ENCODE data around the gene DAPK1. TPM values are rescaled to one million over a fixed set of nuclear protein-coding genes. Genes with fewer than 3 reads are reported as not detected.

Gene DAPK1
- total and polyA plus RNA-seq, 2 donors (not counting 3 experiments of a cell fraction or from before 2014, with no cell fraction given), result 58.9 to 119 TPM

DNA sequence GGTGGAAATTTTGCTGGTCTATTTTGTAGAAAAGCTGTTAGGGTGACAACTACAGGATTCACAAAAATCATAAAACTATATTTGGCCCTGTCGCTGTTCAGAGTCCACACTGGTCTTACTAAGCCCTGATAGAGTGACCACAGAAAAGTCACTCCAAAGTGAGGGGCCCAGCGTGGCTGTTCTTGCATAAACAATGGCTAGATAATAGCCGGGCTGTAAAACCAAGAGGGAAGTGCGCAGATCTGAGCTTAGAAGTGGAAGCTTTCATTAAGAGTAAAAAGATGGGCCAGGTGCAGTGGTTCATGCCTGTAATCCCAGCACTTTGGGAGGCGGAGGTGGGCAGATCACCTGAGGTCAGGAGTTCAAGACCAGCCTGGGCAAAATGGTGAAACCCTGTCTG is 212.8 kb downstream of the DAPK1 start:
- DNase-seq (ENCODE audit: low read depth, low spot score) (no peak), FAIRE-seq (no peak)
- Histone ChIP-seq H3K4me3 (replicated peaks in 1 of 3; ENCODE audit: insufficient read depth in 1 of 3, low read depth in 1 of 3, low read length in 3 of 3) (no peak overlapping the region), H3K9me3 (replicated peaks; ENCODE audit: control insufficient read depth, insufficient read depth, low read length) (no peaks in the 10 kb centered on the region), H3K27me3 (ENCODE audit: control insufficient read depth in 2 of 2, insufficient read depth in 2 of 2, low read length in 2 of 2) (no peaks in the 10 kb centered on the region), H2AFZ (ENCODE audit: low read depth, low read length) (no peak overlapping the region), H4K20me1 (replicated peaks; ENCODE audit: control insufficient read depth, extremely low read depth, insufficient read depth, low read length) (no peaks in the 10 kb centered on the region), H3K36me3 (ENCODE audit: control insufficient read depth in 2 of 2, extremely low read depth in 1 of 2, insufficient read depth in 2 of 2, low read length in 2 of 2) (peaks cover 2 to 26% of the 10 kb centered on the region in 2 experiments), H3K27ac (ENCODE audit: insufficient read depth, low read depth, low read length) (no peak overlapping the region), H3K79me2 (ENCODE audit: control insufficient read depth, insufficient read depth, low read length) (no peaks in the 10 kb centered on the region), H3K9ac (replicated peaks; ENCODE audit: extremely low read depth, insufficient read depth, low read length) (no peak overlapping the region), H3K4me2 (ENCODE audit: insufficient read depth, low read length) (no peak overlapping the region), H3K9me1 (replicated peaks; ENCODE audit: control insufficient read depth, extremely low read depth, insufficient read depth, low read length) (no peaks in the 10 kb centered on the region), H3K4me1 (ENCODE audit: control insufficient read depth, extremely low read depth, insufficient read depth, low read length) (peaks cover 29% of the 10 kb centered on the region)
- dilution Hi-C loops (cut with MboI; ENCODE audit: extremely low pct_ligation_motif_present, low sequenced_read_pairs) (no loop called here), intact Hi-C loops (cut with micrococcal nuclease) (loop anchor here (5.0 to 10.0 kb wide), 2 partner anchors 198 to 674 kb away; partner anchors contain the start of gene SPIN1)
- no peak for TF ChIP-seq JUN (IDR thresholded peaks at IDR 0.05; ENCODE audit: borderline replicate concordance, insufficient read depth, insufficient read length, low read depth)
- ChIA-PET POLR2A (no interaction called here), CTCF (interaction anchor here (2.0 to 3.1 kb wide), 3 partner anchors 13 to 102 kb away, joined by 6 to 22 read pairs (median 7); no protein-coding TSS in a partner anchor)
- no TSS peak for BruUV-seq (replicated peaks)

DNA sequence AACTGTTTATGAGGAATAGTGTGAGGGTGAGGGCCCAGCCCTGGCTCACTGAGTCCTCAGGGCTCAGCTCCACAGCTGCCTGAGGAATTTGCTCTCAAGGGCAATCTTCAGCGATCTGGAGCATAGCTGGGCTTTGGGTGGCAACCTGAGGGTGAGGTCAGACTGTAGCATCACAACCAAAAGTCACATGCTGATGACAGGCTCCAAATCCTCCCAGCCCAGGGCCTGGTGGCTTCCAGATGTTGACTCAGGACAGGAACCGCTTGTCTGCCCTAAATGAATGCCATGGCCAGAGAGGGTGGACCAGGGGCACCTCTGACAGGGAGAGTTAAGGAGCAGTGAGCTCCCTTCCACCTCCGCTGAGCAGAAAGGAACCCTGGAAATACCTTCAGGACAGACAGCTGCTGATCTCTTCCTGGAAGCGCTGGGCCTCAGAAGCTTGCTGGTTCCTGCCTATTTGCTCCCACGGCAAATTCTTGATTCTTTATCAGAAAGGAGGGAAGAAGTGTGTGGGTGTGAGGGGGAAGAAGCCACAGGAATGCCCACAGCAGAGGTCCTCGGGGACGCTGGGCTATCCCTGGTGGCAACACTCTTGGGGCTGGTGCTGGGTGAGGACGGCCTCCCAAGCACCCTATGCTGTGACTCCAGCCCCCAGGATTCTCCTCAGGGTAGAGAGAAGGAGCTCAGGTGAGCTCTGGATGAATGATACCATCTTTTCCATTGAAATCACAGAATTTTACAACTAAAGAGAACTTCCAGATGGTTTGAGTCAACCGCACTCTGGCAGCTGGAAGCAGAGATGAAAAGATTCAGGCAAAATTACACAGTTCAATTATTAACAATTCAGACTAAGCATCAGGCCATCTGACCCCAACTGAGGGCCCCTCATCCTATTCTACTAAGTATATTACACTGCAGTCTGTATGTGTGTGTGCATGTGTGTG is 214.5 kb downstream of the DAPK1 start:
- H3K9ac ChIP-seq (replicated peaks; ENCODE audit: extremely low read depth, insufficient read depth, low read length), result no peak overlapping the region
- H4K20me1 ChIP-seq (replicated peaks; ENCODE audit: control insufficient read depth, extremely low read depth, insufficient read depth, low read length), result no peaks in the 10 kb centered on the region
- TF ChIP-seq, protein P1, sequence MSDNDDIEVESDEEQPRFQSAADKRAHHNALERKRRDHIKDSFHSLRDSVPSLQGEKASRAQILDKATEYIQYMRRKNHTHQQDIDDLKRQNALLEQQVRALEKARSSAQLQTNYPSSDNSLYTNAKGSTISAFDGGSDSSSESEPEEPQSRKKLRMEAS (IDR thresholded peaks at IDR 0.05; ENCODE audit: insufficient read depth, insufficient read length), result no peak
- TF ChIP-seq POLR2A (IDR thresholded peaks at IDR 0.05; ENCODE audit: low read depth, low read length) (no peak), GATA2 (IDR thresholded peaks at IDR 0.05; ENCODE audit: insufficient read depth, insufficient read length, low read depth, low read length) (no peak), MYC (IDR thresholded peaks at IDR 0.05; ENCODE audit: low read depth, low read length) (no peak), EZH2 (IDR thresholded peaks at IDR 0.05; ENCODE audit: borderline replicate concordance, low read depth, low read length, severe bottlenecking) (no peak), FOS (IDR thresholded peaks at IDR 0.05; ENCODE audit: borderline replicate concordance, insufficient read depth, low read length) (no peak)
- H3K27me3 ChIP-seq (ENCODE audit: control insufficient read depth in 2 of 2, insufficient read depth in 2 of 2, low read length in 2 of 2), result no peaks in the 10 kb centered on the region
- no peaks in the 10 kb centered on the region for H3K9me1 ChIP-seq (replicated peaks; ENCODE audit: control insufficient read depth, extremely low read depth, insufficient read depth, low read length)
- CTCF ChIA-PET, result interaction anchor here (0.7 to 3.1 kb wide), 4 partner anchors 11 to 35 kb away, joined by 3 to 22 read pairs (median 5); partner anchors contain the start of gene CTSL
- POLR2A ChIA-PET, result no interaction called here
- dilution Hi-C loops (cut with MboI; ENCODE audit: extremely low pct_ligation_motif_present, low sequenced_read_pairs) (no loop called here), intact Hi-C loops (cut with micrococcal nuclease) (loop anchor here (2.0 to 10.0 kb wide), 3 partner anchors 27 to 673 kb away; partner anchors contain the start of gene SPIN1)
- FAIRE-seq, result no peak
- H3K27ac ChIP-seq (ENCODE audit: insufficient read depth, low read depth, low read length), result peak overlapping the region; percentile 15
- H3K4me1 ChIP-seq (ENCODE audit: control insufficient read depth, extremely low read depth, insufficient read depth, low read length), result peaks cover 29% of the 10 kb centered on the region
- peak overlapping the region; percentile 27 for H2AFZ ChIP-seq (ENCODE audit: low read depth, low read length)
- no peak overlapping the region for H3K4me3 ChIP-seq (replicated peaks in 1 of 3; ENCODE audit: insufficient read depth in 1 of 3, low read depth in 1 of 3, low read length in 3 of 3)
- H3K9me3 ChIP-seq (replicated peaks; ENCODE audit: control insufficient read depth, insufficient read depth, low read length), result no peaks in the 10 kb centered on the region
- H3K36me3 ChIP-seq (ENCODE audit: control insufficient read depth in 2 of 2, extremely low read depth in 1 of 2, insufficient read depth in 2 of 2, low read length in 2 of 2), result peaks cover 2 to 13% of the 10 kb centered on the region in 2 experiments
- no TSS peak for BruUV-seq (replicated peaks)
- no peak overlapping the region for H3K4me2 ChIP-seq (ENCODE audit: insufficient read depth, low read length)
- H3K79me2 ChIP-seq (ENCODE audit: control insufficient read depth, insufficient read depth, low read length), result no peaks in the 10 kb centered on the region
- DNase-seq (ENCODE audit: low read depth, low spot score), result peak; percentile 12
